GM18951 (cell line): ENCODE measurements around the gene PITPNM2.

Source experiments
- POLR2A ChIP-seq: IDR thresholded peaks from 4 replicates; pipeline ENCODE4 v1.6.1; 2011; ENCODE audit warnings: mild to moderate bottlenecking; ENCODE audit not compliant: insufficient read length, insufficient read depth; ENCODE audit errors: extremely low read depth
- in situ Hi-C: fragments of 300-500 bp; cut with MboI; formaldehyde crosslinking; loops from one replicate; pipeline ENCODE4 v1.12.0; 2022; ENCODE audit warnings: low sequenced_read_pairs, mixed read lengths, inconsistent platforms; ENCODE audit not compliant: unreplicated experiment

The PITPNM2 gene

DNA sequence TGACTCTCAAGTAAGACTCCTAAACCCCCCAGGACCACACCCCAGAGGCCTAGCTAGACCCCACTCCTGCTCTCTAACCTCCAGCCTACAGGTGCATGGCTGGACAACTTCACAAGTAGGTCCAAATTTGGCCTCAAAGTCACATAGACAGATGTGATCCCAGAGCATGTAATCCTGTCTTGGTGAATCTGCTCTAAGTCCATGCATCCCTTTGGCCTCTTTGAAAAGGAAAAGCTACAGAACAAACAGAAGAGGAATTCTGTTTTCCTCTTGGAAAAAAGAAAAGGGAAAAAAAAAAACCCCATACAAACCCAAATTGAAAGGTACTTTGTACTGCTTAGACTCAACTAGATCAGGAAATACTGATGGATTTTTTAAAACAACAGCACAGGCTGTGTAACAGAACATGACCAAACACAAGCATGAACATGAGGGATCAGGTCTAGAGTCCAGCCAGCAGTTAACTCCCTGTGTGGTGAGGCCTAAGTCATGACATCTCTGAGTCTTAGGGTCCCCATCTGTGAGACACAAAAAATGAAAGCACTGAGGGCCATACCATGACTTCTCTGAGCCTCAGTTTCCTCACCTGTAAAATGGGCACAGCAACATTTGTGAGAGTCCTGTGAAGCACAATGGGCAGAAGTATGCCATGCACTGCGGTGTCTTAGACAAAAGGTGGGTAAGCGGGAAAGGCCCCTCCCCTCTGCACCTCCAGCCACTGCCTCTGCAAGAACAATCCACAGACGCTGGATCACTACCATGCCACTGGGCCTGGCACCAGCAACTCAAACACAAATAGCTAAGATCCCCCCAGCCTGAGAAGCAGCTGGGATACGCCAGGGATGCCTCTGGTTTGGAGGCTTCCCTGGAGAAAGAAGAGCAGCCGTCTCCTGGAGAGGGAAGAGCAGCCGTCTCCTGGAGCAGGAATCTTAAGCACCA lies 9.9 kb downstream of the PITPNM2 start:
- TF ChIP-seq POLR2A: no peak
- in situ Hi-C loops: no loop called here

DNA sequence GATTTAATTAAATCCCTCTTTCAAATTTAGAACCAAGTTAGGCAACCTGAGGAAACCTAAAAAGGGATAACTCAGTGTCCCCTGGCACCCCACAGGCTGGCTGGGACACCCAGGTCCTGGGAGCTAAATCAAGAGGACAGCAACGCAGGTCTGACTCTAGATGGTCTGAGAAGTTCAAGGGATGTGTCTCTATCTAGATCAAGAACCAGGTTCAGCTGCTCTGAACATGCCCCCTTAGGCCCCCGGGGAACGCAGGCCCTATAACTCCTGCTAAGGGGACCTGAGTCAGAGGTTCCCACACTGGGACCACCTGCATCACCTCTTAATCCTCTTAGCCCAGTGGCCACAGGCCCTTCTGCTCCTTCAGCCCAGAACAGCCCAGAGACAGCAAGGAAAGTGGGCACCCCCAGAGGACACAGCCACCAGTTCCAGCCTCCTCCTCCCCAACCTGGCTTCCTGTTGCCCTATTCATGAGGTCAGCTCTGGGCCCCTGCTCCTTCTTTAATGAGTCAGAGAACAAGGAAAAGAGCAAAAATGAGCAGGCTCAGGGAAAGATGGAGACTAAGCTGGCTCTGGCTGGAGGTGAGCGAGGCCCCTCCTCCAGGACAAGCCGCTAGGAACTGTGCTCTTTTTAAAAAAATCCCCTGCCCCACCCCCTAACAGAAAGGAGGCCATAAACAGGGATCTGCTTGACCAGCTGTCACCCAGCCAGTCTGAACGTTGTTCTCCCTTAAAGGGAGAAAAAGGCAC lies 10.8 kb downstream of the PITPNM2 start:
- no peak for TF ChIP-seq POLR2A
- in situ Hi-C loops: no loop called here

DNA sequence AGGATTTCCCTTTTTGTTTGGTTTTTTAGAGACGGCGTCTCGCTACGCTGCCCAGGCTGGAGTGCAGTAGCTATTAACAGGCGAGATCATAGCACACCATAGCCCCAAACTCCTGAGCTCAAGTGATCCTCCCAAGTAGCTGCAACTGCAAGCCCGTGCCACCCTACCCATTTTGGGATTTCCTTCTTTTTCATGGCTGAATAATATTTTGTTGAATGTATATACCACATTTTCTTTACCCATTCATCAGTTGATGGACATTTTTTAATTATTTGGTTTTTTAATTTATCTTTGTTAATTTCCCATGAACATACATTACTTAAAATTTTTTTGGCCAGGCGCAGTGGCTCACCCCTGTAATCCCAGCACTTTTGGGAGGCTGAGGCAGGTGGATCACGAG lies 15.2 kb downstream of the PITPNM2 start:
- TF ChIP-seq POLR2A: no peak
- in situ Hi-C loops: no loop called here

DNA sequence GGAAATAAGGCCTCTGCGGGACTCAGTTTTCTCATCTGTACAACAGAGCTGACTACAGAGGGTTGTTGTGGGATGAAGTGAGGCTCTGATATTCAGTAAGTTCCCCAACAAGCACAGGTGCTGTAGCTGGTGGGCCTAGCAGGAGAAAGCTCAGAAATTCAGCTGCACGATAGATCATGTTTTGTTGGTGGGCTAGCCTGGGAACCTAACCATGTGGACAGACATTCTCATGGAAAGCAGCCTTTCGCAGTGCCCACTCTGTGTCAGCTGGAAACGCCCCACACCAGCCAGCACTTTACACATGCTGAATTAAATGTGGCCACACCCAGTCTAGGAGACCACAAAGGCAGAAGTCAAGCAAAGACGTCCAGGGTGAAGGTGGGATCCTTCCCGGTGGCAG lies 16.1 kb downstream of the PITPNM2 start:
- in situ Hi-C loops: no loop called here
- no peak for TF ChIP-seq POLR2A

DNA sequence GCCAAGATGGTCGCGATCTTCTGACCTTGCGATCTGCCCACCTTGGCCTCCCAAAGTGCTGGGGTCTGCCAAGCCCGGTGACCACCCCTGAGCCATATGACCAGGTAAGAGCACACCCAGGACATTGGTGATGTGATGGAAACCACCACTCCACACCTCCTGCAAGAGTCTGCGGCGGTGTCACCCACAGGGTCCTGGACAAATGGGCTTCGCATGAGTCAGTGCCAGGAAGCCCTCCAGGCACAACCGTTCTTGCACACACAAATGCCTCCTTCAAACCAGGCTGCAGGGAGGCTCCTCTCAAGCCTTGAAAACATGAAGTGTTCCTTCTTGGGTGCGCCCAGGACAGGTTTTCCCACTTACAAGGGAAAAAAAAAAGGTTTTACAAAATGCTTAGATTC lies 16.6 kb downstream of the PITPNM2 start:
- in situ Hi-C loops: no loop called here
- TF ChIP-seq POLR2A: no peak

DNA sequence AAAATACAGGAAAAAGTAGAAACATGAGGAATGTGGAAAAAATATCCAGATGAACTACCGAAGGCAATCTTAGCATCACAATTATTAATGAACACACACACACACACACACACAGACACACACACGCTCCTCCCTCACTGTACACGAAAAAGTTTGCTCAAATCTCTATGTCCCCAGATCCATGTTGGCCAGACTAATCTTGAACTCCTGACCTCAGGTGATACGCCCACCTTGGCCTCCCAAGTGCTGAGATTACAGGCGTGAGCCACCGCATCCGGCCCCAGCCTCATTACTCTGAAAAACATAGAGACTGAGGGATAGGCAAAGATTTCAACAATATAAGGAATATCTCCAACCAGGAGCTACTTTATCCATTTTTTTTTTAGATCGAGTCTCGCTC lies 17.2 kb downstream of the PITPNM2 start:
- no peak for TF ChIP-seq POLR2A
- in situ Hi-C loops: no loop called here

DNA sequence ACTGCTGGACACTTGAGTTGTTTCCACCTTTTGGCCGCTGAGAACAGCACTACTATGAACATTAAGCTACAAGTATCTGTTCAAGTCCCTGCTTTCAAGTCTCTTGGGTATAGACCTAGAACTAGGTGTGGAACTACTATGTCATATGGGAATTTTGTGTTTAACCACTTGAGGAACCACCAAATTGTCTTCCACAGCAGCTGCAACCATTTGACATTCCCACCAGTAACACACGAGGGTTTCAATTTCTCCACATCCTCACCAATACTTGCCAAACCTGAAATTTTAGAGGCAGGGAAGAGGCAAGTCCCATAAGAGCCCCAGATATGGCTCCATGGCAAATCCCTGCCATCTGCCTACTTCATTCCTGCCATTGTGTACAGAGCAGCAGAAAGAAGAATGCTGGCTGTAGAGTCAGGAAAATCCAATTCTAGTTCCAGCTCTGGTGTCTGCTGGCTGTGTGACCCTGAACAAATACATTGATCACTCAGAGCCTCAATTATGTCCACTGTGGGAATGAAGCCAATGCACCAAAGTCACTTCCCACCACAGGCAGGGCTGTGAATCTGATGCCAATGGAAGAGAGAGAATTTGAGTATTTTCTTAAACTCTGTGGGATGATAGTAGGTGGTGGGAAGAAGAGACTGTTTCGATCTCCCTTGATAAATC lies 17.8 kb downstream of the PITPNM2 start:
- no peak for TF ChIP-seq POLR2A
- in situ Hi-C loops: no loop called here

DNA sequence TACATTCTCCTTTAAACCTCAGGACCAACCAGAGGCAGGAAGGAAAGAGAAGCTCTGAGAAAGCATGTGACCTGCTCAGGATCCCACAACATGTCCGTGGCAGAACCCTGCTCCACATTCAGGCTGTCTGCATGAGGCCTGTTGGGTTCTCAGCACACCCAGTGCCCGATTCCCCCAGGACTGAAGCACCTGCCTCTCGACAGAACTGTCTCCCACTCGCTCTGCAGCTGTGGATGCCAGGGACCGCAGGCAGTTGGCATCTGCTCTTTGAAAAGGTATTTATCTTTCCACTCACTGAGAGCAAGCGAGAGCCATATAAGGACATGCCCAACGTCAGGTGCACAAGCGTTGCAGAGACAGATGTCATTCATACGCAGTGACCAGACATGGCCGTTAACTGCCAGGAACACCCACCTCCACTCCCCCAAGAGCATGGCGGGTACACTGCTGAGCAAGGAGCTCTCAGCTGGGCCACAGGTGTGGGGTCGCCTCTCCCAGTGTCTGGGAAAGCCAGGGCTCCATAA lies 18.9 kb downstream of the PITPNM2 start:
- no peak for TF ChIP-seq POLR2A
- in situ Hi-C loops: no loop called here

DNA sequence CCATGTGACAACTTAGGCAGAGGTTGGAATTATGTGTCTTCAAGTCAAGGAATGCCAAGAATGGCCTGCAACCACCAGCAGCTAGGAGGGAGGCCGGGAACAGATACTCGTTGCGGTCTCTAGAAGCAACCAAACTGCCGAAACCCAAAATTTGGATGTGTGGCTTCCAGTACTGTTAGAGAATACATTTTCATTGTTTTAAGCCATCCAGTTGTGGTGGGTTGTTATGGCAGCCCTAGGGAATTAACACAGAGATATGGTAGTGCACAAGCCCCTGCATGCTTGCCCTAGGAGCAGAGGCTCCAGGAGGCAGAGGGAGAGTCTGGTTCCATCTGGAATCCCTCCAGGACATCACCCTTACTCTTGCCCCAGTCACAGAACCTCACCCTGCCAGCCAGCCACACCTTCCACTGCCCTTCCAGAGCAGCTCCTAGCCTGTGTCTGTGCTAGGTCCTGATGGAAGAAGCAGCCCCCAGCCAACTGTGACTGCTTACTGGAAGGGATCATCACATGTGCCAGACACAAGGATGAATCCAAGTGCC lies 19.5 kb downstream of the PITPNM2 start:
- in situ Hi-C loops: no loop called here
- no peak for TF ChIP-seq POLR2A

DNA sequence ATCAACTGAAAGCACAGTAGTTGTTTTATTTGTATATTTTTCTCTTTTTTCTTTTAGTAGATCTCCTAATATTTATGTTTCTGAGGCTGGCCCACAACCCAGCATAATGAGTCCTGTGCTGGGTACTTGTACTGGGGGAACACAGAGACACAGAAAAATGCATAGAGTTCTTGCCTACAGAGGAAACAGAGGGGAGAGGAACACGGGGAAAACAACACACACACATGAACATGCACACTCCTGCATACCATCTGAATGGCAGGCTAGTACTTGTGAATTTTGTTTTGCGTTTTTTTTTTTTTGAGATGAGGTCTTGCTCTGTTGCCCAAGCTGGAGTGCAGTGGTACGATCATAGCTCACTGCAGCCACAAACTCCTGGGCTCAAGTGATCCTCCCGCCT lies 21.3 kb downstream of the PITPNM2 start:
- in situ Hi-C loops: no loop called here
- no peak for TF ChIP-seq POLR2A

DNA sequence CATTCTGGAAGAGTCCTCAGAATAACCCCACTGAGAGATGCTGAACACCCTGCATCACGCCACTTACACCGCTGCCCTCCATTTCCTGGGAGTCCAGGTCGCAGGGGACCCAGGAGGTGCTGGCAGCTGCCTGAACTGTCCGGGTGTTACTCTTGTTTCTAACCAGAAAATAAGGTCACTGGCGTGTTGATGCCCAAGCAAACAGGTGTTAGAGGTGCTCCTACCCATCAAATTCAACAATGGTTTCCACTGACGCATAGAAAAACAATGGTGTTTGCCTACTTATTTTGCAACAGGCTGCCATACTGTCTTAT lies 23.8 kb downstream of the PITPNM2 start:
- in situ Hi-C loops: no loop called here
- no peak for TF ChIP-seq POLR2A

DNA sequence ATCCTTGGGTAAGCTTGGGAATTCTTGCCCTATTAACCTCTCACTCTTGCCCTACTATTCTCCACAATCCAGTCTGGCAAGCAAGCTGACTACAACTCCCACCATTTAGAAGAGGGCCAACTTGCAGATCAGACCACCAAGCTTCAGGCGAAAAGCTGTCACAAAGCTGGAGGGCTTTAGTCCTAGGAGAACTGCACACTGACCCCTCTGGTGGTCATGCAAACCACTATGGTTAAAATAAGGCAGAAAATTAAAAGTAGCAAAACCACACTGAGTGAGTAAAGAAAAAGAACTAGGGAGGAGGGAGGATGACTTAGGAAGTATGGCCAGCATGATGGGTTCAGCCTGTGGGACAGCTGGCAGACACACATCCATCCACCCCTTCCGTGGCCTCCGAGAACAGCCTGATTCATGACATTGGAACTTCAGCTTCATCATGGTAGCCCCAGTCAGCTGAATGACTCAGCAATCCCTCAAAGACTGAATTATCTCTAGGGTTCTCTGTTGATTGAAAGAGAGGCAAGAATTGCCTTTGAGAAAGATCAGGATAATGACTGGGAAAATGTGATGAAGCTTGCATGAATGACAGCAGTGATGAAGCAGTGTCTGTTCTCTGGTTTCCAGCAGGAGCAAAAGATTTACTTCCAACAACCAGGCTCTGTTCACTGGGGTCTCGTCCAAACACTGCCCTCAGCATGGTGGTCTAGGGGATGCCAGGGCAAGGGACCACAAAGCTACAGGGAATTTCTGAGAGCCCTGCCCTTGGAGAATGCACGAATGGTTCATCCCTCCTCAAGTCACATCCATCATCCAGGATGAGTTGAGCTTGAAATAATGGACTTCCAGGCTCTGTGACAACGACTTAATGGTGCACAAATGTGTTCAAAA lies 24.4 kb downstream of the PITPNM2 start:
- no peak for TF ChIP-seq POLR2A
- in situ Hi-C loops: no loop called here
